ENCODE data around the gene C1QL1.

GRCh38 chr17:44910231-44911106 is 57.6 kb downstream of the C1QL1 start:
- TF ChIP-seq CTCF (IDR thresholded peaks at IDR 0.05) = no peak
- no peak for TF ChIP-seq POLR2A (IDR thresholded peaks at IDR 0.05)
